K562 (cell line): Measurements from ENCODE around the gene PHLDA3. TPM values are rescaled to one million over a fixed set of nuclear protein-coding genes. Genes with fewer than 3 reads are reported as not detected.

Experiments used
- EP300 ChIP-seq: IDR thresholded peaks from 2 replicates; pipeline ENCODE4 v1.6.1; 2012; ENCODE audit warnings: low read length, improper control_type of control experiment
- ILF3 ChIP-seq: fragments of 450-650 bp; IDR thresholded peaks from 2 replicates; pipeline ENCODE4 v1.6.1; 2018; ENCODE audit warnings: antibody characterized with exemption, mild to moderate bottlenecking, moderate library complexity, borderline replicate concordance
- KLF16 ChIP-seq: IDR thresholded peaks from 2 replicates; pipeline ENCODE4 v1.6.1; 2016; ENCODE audit warnings: antibody characterized with exemption
- NEUROD1 ChIP-seq: fragments of 150-350 bp; IDR thresholded peaks from 2 replicates; pipeline ENCODE4 v1.6.1; 2014; ENCODE audit warnings: borderline replicate concordance, low read length, low read depth; ENCODE audit not compliant: partially characterized antibody
- SREBF1 ChIP-seq: fragments of 150-350 bp; IDR thresholded peaks from 2 replicates; pipeline ENCODE4 v1.6.1; 2014; ENCODE audit warnings: antibody characterized with exemption, low read depth, low read length, borderline replicate concordance
- TARDBP ChIP-seq: fragments of 450-650 bp; IDR thresholded peaks from 2 replicates; pipeline ENCODE4 v1.6.1; 2016
- XRCC4 ChIP-seq: IDR thresholded peaks from one replicate; pipeline ENCODE4 v1.6.1; 2011; ENCODE audit not compliant: insufficient read depth, insufficient read length; ENCODE audit errors: extremely low read depth
- ZNF253 ChIP-seq: fragments of 250-450 bp; sonication (Bioruptor Pico); conservative IDR thresholded peaks from 2 replicates; pipeline ENCODE4 v1.6.1; 2021; ENCODE audit warnings: mild to moderate bottlenecking
- ZNF347 ChIP-seq: fragments of 450-650 bp; formaldehyde crosslinking; IDR thresholded peaks from 2 replicates; pipeline ENCODE4 v1.4.0; 2020; ENCODE audit warnings: low read depth, mild to moderate bottlenecking, moderate library complexity
- ZNF696 ChIP-seq: fragments of 250-450 bp; sonication (Bioruptor Pico); conservative IDR thresholded peaks from 2 replicates; pipeline ENCODE4 v1.4.0; 2020; ENCODE audit warnings: mild to moderate bottlenecking, moderate library complexity
- polyA plus RNA-seq, 8 experiments: library from polyadenylated mRNA; depleted of rRNA in 4 of 8; stranded (reverse) in 5 of 8; unstranded in 3 of 8; fragments of >200 nt; fragmentation: Nextera tagmentation in 2 of 8; fragmentation: Illumina TruSeq in 1 of 8; extraction: Ambion mirVana in 2 of 8; extraction: Trizol in 1 of 8; gene quantifications; 2 replicates each; pipeline versions ENCODE4 v1.2.1 to v1.2.3, GENCODE V29; 2011 to 2014; ENCODE audit warnings: inconsistent platforms in 1 of 8, missing spikeins in 1 of 8
- total RNA-seq, 7 experiments: library from RNA; depleted of rRNA in 6 of 7; stranded (reverse); fragments of >200 nt in 6 of 7; fragmentation: Illumina TruSeq in 2 of 7; extraction: Trizol in 2 of 7; gene quantifications; 2 replicates each; pipeline versions ENCODE4 v1.2.1 to v1.2.3, GENCODE V29; 2011 to 2021; ENCODE audit warnings: low replicate concordance in 1 of 7
- TF ChIP-seq, protein P1 (sequence below), 2 experiments: fragments of 450-650 bp in 1 of 2; sonication (generic) in 1 of 2; formaldehyde crosslinking in 1 of 2; IDR thresholded peaks; 2 replicates each; pipeline versions ENCODE4 v1.7.1 to v1.9.0; 2016 to 2022; ENCODE audit warnings: inconsistent platforms in 1 of 2, mild to moderate bottlenecking in 1 of 2, missing genetic modification reagents in 1 of 2
- TF ChIP-seq, protein P2 (sequence below): fragments of 250-450 bp; sonication (Bioruptor Pico); IDR thresholded peaks from 2 replicates; pipeline ENCODE4 v1.4.0; 2020; ENCODE audit warnings: mild to moderate bottlenecking, moderate library complexity
- TF ChIP-seq, protein P3 (sequence below): fragments of 200-800 bp; sonication (Bioruptor generic); IDR thresholded peaks from 2 replicates; pipeline ENCODE4 v1.6.1; 2017; ENCODE audit warnings: missing genetic modification characterization, missing compliant biosample characterization

Gene PHLDA3
- total and polyA plus RNA-seq, 9 of the 15 experiments (the other 6 are each of a cell fraction or from before 2014, with no cell fraction given): 0.11 to 0.27 TPM; not detected in 7

DNA sequence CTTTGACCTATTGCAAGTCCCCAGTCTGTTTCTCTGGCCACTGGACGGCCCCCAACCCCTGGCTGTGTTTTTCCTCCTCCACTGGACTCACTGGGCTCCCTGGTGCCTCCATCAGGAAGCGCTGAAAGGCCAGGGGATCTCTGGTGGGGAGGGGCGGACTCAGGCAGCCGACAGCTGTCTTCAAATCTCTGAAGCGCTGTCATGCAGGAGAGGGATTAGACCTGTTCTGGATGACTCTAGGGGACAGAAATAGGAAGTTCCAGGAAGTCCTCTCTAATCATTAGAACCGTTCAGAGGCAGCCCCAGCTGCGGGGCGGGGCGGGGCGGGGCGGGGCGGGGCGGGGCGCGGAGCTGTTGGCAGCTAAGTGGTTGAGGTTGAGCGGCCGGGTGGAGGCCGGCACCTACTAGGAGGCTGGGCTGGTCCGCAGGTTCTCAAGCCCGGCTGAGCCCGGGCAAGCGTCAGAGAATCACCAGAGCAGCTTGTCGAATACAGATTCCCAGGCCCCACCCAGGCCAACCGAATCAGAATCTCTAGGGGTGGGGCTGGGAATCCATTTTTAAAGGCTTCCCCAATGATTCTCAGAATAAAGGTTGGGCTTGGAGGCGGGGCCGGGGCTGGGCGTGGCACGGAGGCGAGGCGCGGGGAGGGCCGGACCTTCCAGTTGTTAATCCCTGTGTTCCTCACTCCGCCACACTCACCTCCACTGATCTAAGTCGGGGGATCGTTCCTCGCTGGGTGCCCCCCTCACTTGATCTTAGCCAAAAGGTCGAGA, 11.4 kb upstream of the PHLDA3 start (continued):
- TF ChIP-seq, protein P1, sequence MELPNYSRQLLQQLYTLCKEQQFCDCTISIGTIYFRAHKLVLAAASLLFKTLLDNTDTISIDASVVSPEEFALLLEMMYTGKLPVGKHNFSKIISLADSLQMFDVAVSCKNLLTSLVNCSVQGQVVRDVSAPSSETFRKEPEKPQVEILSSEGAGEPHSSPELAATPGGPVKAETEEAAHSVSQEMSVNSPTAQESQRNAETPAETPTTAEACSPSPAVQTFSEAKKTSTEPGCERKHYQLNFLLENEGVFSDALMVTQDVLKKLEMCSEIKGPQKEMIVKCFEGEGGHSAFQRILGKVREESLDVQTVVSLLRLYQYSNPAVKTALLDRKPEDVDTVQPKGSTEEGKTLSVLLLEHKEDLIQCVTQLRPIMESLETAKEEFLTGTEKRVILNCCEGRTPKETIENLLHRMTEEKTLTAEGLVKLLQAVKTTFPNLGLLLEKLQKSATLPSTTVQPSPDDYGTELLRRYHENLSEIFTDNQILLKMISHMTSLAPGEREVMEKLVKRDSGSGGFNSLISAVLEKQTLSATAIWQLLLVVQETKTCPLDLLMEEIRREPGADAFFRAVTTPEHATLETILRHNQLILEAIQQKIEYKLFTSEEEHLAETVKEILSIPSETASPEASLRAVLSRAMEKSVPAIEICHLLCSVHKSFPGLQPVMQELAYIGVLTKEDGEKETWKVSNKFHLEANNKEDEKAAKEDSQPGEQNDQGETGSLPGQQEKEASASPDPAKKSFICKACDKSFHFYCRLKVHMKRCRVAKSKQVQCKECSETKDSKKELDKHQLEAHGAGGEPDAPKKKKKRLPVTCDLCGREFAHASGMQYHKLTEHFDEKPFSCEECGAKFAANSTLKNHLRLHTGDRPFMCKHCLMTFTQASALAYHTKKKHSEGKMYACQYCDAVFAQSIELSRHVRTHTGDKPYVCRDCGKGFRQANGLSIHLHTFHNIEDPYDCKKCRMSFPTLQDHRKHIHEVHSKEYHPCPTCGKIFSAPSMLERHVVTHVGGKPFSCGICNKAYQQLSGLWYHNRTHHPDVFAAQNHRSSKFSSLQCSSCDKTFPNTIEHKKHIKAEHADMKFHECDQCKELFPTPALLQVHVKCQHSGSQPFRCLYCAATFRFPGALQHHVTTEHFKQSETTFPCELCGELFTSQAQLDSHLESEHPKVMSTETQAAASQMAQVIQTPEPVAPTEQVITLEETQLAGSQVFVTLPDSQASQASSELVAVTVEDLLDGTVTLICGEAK (IDR thresholded peaks at IDR 0.05): no peak
- TF ChIP-seq, protein P1 (CRISPR knock-in tag; IDR thresholded peaks at IDR 0.05): no peak
- TF ChIP-seq TARDBP: no peak
- no peak for TF ChIP-seq ZNF347
- TF ChIP-seq, protein P2, sequence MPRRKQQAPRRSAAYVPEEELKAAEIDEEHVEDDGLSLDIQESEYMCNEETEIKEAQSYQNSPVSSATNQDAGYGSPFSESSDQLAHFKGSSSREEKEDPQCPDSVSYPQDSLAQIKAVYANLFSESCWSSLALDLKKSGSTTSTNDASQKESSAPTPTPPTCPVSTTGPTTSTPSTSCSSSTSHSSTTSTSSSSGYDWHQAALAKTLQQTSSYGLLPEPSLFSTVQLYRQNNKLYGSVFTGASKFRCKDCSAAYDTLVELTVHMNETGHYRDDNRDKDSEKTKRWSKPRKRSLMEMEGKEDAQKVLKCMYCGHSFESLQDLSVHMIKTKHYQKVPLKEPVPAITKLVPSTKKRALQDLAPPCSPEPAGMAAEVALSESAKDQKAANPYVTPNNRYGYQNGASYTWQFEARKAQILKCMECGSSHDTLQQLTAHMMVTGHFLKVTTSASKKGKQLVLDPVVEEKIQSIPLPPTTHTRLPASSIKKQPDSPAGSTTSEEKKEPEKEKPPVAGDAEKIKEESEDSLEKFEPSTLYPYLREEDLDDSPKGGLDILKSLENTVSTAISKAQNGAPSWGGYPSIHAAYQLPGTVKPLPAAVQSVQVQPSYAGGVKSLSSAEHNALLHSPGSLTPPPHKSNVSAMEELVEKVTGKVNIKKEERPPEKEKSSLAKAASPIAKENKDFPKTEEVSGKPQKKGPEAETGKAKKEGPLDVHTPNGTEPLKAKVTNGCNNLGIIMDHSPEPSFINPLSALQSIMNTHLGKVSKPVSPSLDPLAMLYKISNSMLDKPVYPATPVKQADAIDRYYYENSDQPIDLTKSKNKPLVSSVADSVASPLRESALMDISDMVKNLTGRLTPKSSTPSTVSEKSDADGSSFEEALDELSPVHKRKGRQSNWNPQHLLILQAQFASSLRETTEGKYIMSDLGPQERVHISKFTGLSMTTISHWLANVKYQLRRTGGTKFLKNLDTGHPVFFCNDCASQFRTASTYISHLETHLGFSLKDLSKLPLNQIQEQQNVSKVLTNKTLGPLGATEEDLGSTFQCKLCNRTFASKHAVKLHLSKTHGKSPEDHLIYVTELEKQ: no peak
- peak; percentile 61 for TF ChIP-seq KLF16
- TF ChIP-seq ILF3: no peak
- TF ChIP-seq, protein P3, sequence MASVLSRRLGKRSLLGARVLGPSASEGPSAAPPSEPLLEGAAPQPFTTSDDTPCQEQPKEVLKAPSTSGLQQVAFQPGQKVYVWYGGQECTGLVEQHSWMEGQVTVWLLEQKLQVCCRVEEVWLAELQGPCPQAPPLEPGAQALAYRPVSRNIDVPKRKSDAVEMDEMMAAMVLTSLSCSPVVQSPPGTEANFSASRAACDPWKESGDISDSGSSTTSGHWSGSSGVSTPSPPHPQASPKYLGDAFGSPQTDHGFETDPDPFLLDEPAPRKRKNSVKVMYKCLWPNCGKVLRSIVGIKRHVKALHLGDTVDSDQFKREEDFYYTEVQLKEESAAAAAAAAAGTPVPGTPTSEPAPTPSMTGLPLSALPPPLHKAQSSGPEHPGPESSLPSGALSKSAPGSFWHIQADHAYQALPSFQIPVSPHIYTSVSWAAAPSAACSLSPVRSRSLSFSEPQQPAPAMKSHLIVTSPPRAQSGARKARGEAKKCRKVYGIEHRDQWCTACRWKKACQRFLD: no peak; the same call in 1 of the 2 replicates
- peak; percentile 23 for TF ChIP-seq NEUROD1
- TF ChIP-seq XRCC4: no peak
- TF ChIP-seq ZNF696: no peak
- no peak for TF ChIP-seq ZNF253 (CRISPR knock-in tag)
- peak; percentile 59 for TF ChIP-seq EP300
- no peak; the same call in 1 of the 2 replicates for TF ChIP-seq SREBF1
